KG1 (cell line): Measurements from ENCODE around the gene TXNDC2.
"Not testable (repeated sequence)": the region's sequence is repeated elsewhere in the genome, so short reads cannot be mapped to it uniquely, and the experiment has no call there.

Source experiments
- DNase-seq: peaks from one replicate; lab custom pipeline; 2025; lab: John Stamatoyannopoulos, UW

Gene TXNDC2

DNA sequence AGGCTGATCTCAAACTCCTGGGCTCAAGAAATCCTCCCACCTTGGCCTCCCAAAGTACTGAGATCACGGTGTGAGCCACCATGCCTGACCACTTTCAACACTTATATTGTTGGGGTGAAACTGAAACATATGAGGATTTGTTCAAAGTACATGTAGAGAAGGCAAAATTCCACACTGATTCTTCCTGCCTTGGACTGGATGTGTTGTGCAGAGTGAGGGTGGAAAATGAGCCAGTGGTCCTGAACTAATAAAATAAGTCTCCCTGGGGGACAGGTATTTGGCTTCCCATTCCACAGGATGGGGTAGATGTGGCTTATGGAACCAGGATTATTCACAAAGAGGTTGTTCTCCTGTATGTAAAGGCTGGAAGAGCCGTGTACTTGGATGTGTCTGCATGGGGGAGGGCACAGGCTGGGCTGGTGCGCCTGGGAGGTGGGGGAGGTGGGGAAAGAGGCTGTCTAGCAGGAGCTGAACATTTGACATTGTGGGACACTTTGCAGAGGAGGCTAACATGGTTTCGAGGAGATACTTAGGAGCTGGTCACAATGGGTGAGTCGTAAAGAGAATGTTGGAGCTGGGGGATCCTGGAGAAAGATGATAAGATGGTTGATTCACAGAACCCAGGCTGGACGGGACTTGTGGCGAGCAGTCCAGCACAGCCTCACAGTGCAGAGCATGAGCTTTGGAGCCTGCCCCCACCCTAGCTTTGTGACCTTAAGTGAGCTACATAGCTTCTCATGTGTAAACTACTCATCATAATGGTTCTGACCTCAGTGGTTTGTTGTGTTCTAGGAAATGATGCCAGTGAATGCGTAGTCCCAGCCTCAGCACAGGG is at the start of gene TXNDC2:
Gene TXNDC2, plus strand, starts transcription at position 804 of the 835 bp plus-strand sequence. CDS start 708 bp downstream, outside the sequence.
- no peak for DNase-seq

GRCh38 chr18:9838144-9838877 is 47.5 kb upstream of the TXNDC2 start:
- DNase-seq, result no peak

DNA sequence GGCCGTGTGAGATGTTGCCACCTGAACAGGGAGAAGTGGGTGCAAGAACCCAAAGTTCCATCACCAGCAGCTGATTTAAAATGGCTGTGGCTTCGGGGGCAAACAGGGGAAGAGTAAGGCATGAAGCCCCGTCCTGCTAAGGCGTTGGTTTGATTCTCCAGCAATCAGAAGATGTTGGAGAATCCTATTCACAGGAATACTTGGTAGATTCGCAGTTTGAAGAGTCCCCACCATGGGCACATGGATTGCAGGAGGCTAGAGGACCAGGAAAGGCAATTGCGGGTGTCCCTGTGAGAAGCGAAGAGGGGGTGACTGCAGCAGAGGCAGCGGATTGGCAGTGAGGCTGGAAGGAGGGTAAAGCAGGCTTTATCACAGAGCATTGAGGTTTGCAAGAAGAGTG is 46.6 kb upstream of the TXNDC2 start:
- no peak for DNase-seq

DNA sequence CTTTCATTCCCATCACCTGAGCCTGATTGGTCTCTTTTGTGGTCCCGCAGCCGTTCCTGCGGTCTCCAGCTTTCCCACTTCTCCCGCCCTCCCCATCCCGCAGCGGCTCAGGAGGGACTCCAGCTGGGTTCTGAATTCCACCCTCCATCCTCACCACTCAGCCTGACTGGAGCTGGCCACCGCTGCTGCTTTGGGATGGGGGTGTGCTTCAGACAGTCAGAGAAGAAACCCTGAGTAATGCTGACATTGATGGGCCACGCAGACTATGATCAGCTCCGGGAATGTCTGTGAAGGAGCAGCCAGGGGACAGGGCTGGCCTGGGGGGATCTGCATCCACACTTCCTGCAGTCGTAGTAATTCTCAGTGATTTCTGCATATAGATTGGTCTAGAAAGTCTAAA is 45.9 kb upstream of the TXNDC2 start:
- no peak for DNase-seq

DNA sequence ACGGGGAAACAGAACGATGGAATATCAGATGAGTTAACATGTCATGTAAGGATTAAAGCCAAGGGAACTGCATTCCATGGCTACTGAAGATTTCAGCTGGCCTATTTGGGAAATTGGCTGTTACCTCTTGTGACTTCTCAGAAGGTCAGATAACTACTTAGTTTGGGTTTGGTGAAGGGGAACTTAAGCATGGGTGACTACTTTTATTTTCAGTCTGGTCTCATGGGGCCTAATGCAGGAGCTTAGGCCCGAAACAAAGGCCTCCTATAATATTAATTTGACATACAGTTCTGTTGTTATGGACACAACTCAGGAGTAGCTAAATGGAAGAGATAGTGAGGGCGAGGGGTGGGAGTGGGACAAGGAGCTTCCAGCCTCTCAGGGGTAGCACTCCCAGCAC is 44.0 kb upstream of the TXNDC2 start:
- DNase-seq, result no peak

DNA sequence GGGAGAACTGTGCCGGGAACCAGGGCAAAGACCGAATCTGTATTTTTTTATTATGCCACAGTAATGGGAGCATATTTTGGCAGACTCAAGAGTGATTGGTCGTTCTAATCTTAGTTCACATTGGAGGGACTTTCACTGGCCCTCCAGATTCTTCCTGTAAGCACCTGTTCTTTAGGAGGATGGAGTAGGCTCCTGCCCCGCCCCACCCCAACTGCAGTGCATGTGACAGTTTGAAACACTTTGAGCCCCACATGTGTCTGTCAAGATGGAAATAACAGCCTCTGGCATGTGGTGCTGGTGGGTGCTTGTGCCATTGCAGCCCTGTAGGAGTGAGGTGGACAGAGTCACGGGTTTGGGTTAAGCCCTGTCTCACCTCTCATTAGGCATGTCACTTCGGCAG is 43.3 kb upstream of the TXNDC2 start:
- DNase-seq, result no peak

DNA sequence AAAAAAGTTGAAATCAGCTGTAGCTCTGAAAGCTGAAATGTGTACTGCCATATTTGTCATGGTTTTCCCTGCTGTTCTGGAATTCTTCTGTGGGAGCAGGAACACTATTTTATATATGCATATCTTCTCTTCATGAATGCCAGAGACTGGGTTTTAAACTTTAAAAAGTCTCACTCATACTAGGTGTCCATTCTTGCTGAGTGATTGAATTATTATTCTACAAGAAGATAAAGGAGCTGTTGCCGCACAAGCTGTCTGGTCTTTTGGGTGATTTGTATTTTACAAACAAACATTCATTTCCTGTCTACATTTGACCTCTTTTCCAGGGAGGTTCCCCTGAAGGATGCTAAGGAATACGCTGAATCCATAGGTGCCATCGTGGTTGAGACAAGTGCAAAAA is 40.5 kb upstream of the TXNDC2 start:
- no peak for DNase-seq

DNA sequence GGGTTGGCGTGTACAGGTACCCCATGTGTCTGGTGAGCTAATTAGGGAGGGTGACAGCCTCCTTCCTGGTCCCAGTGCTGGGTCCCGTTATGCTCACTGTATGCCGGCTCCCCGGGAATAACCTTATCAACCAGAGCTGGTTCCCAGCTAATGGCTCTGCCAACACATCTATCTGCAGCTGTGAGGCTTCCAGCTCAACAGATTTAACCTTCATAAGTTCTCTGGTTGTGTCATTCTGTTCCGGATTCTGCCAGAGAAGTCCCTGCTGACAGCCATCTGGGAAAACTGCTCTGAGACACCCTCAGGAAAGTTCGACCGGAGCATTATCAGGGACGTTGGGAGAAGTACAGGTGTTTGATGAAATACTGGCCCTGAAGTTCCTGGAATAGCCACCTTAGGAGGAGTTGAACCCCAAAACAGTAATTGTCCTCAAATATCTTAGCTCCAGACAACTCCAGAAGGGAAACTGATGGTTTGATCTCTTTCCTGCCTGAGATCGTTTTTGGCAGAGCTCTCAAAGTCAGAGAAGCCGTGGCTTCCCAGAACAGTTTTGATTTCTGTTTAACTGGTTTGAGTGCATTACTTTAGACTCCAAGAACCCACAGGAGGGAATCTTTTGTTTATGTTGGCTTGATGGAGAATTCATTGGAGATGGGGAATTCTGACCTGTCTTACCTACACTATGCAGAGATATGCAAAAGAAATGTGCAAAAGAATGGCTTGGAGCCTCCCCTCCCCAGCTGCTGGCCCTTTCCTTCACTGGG is 39.4 kb upstream of the TXNDC2 start:
- DNase-seq, result no peak

DNA sequence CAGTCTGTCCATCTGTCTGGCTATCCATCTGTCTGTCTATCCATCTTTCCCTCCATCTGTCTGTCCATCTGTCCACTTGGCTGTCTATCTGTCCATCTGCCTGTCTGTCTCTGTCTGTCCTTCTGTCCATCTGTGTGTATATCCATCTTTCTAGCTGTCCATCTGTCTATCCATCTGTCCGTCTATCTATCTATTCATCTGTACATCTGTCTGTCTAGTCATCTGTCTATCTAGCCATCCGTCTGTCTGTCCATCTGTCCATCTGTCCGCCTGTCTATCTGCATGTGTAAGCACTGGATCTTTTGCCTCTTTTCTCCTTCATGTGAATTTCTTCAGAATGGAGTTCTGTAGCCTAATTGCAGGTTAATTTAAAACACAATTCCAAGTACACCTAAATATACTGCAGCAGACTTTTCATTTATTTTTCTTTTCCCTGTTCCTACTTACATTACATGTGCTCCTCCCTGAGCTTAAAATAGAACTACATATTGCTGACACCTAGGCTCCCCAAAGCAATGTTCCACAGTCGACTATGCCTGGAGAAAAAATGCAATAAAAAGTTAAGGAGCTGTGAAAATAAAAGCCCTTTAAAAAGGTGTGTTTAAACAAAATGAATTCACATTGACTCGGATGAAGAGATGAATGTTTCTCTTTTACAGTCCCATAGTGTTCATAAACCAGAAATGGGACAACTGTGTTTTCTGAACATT is 37.4 kb upstream of the TXNDC2 start:
- no peak for DNase-seq

GRCh38 chr18:9849407-9850283 is 36.1 kb upstream of the TXNDC2 start:
- no peak for DNase-seq

- no peak for DNase-seq
These were observed 35.5 kb upstream of the TXNDC2 start for GRCh38 chr18:9850309-9850708.

DNA sequence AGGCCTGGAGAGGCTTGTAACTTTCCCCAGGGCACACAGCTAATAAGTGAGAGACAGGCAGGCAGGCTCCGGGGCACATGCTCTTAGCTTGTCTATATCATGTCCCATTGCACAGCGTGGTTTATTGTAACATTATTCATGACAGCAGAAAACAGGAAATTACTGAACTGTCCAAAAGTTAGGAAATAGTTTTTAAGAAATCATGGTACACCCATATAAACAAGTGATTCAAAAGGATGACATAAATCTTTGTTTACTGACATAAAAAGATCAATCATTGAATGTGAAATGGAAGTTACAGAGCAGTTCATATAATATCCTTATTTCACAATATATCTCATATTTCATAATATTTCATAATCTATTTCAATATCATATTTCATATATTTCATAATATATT is 34.3 kb upstream of the TXNDC2 start:
- DNase-seq, result no peak

DNA sequence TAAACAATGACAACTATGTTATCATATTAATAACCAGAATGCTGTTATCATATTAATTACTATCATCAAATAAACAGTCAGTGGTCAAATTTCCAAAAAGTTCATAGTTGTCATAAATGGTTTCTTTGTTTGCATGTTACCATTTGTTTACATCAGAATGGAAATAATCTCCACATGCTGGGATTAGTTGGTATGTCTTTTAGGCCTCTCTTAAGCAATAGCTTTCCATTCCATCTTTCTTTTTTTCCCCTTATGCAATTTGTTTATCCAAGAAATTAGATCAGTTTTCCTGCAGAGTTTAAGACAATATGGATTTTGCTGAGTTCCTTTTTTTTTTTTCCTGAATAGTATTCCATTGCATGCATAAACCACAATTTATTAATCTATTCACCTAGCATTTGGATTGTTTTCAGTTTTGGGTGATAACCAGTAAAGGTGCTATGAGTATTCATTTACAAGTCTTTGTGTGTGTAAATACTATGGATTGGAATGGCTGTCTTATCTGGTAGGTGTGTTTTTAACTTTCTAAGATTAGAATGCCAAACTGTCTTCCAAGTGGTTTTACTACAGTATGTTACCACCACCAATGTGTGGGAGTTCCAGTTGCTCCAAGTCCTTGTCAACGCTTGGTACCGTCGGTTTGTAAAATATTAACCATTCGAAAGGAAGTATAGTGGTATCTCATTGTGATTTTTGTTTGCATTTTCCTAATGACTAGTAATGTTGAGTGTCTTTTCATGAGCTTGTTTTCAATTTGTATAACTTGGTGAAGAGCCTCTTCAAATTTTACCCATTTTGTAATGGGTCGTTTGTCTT is 33.3 kb upstream of the TXNDC2 start:
- no peak for DNase-seq

DNA sequence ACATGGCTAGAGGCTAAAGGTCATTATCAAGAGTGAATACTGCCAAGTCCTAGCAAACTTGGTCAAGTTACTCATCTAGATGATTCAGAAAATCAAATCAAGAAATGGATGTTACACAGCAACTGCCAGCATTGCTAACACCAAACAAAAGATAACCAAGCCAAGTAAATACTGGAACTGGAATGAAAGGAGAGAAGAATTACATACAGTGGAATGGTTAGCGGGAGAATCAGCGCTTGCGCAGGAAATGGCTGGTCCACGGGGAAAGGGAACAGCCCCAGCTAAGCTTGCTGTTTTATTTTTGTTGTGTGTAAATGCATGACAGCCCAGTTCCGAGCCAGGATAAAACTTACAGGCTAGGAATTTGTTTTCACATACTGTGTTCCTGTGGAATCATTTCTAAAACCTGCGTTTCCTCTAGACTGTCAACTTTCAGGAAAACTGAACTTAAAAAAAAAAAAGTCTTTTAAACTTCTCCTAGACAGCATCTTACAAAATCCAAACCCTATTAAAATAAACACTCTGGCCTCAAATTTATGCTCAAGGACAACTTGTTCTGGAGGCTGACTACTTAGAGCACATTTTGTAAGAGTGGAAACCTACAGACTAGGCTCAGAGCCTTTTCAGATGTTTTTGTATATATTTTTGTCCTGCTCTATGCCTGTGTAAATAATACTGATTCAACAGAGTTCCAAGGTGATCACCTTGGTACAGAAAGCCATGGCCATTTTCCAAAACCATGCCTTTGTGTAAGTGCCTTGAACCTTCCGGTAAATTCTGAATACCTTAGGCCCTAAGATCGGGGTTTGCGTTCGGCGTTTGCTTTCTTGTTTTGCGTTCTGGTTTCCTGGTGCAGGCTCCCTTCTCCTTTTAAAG is 30.7 kb upstream of the TXNDC2 start:
- DNase-seq, result no peak

DNA sequence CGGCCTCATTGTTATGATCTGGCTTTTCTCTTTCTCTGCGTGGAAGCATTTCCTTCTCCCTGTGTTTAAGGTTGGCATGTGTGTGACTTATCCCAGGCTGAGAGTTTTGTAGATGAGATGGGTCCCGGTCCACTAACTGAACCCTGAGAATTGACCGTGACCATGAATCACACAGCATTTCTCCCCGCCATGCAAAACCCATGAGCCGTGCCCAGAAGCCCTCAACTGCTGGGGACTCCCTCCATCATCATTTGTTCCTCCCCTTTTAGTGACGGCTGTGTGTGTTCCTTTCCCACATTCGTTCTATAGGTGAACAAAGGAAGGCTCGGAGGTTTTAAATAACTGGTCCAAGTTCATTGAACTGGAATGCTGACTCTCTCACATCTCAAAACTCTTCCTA is 30.1 kb upstream of the TXNDC2 start:
- no peak for DNase-seq

GRCh38 chr18:9856092-9856491 is 29.7 kb upstream of the TXNDC2 start:
- DNase-seq, result no peak

DNA sequence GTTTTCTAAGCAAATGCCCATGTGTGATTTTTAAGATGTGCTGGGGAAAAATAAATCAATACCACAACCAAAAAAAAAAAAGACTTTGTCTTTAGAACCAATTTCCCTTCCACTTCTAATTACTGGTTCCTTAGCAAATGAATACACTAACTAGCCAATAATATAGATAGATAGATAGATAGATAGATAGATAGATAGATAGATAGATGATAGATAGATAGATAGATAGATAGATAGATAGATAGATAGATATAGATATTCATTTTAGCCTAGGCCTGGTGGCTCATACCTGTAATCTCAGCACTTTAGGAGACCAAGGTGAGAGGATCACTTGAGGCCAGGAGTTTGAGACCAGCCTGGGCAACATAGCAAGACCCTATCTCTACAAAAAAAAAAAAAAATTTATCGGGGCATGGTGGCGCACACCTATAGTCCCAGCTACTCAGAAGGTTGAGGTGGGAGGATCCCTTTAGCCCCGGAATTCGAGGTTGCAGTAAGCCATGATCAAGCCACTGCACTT is 28.2 kb upstream of the TXNDC2 start:
- DNase-seq, result not testable (repeated sequence)

DNA sequence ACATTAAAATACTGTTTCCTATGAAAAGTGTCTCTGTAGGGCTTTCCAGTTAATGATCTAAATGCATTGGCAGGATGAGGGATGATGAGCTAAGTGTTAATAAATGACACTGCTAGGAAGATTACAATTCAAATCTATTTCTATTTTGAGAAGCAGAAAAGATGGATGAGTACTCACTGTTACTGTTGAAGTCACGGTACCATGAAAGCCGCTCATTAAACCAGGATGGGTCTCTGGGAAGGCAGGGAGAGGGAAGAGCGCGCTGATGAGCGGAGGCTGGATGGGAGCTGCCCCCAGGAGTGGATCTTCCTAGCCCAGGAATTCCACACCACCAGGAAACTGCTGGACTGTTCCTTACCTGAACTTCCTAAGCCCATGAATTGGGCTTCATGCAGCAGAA is 27.1 kb upstream of the TXNDC2 start:
- no peak for DNase-seq

DNA sequence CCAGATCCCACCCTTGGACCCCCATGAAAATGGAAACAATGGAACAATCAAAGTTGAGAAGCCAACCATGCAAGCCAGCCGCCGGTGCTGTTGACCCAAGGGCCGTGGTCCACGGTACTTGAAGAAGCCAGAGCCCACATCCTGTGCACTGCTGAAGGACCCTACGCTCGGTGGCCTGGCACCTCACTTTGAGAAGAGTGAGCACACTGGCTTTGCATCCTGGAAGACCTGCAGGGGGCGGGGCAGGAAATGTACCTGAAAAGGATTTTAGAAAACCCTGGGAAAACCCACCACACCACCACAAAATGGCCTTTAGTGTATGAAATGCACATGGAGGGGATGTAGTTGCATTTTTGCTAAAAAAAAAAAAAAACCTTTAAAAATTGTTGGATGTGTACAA is 26.5 kb upstream of the TXNDC2 start:
- no peak for DNase-seq
